SK-N-SH (cell line): ENCODE data around the gene DEPDC5. TPM values are rescaled to one million over a fixed set of nuclear protein-coding genes. Genes with fewer than 3 reads are reported as not detected.
A peak's percentile ranks its signal among the peaks of the same experiment; 100 is the strongest.

ENCODE experiments used
- CTCF ChIA-PET: fragments of 300-600, 350-600 bp; formaldehyde crosslinking; extraction: SDS; loops from one replicate; lab custom pipeline; 2021; lab: Yijun Ruan, JAX
- POLR2A ChIA-PET: fragments of 350-600 bp; sonication (Branson Sonifier 250); formaldehyde crosslinking; extraction: SDS; loops from one replicate; lab custom pipeline; 2020; ENCODE audit warnings: antibody characterized with exemption, inconsistent platforms; lab: Yijun Ruan, JAX
- DNase-seq: peaks from one replicate; pipeline ENCODE4 v3.0.0; 2012
- H2AFZ ChIP-seq: fragments of 200-600 bp; sonication (generic); 2 replicates; pipeline ENCODE4 v1.8.1; 2016; ENCODE audit warnings: antibody characterized with exemption, mild to moderate bottlenecking, low read depth
- H3F3A ChIP-seq: fragments of 200-600 bp; sonication (generic); replicated peaks from 2 replicates; pipeline ENCODE3; 2016; ENCODE audit warnings: antibody characterized with exemption, mild to moderate bottlenecking; ENCODE audit not compliant: insufficient read depth
- H3K27ac ChIP-seq, 2 experiments: fragments of 200-500 bp in 1 of 2; fragments of 200-600 bp in 1 of 2; sonication (Bioruptor generic) in 1 of 2; sonication (generic), shearing (Covaris generic) in 1 of 2; 2 replicates each; pipeline versions ENCODE4 v1.5.1 to v1.6.1; 2014 to 2016; ENCODE audit warnings: low read depth in 2 of 2, inconsistent platforms in 1 of 2, low read length in 1 of 2, mild to moderate bottlenecking in 1 of 2, mixed read lengths in 1 of 2
- H3K27me3 ChIP-seq: fragments of 200-600 bp; sonication (generic), shearing (Covaris generic); 2 replicates; pipeline ENCODE4 v1.6.1; 2016; ENCODE audit warnings: mixed run types; ENCODE audit not compliant: insufficient read depth
- H3K36me3 ChIP-seq, 2 experiments: fragments of 200-500 bp in 1 of 2; fragments of 200-600 bp in 1 of 2; sonication (Bioruptor generic) in 1 of 2; sonication (generic) in 1 of 2; replicated peaks in 1 of 2; 2 replicates each; pipeline versions ENCODE3 to v1.5.1; 2014 to 2016; ENCODE audit warnings: low read length in 1 of 2, mild to moderate bottlenecking in 1 of 2; ENCODE audit not compliant: insufficient read depth in 2 of 2, control insufficient read depth in 1 of 2
- H3K4me1 ChIP-seq, 2 experiments: fragments of 200-500 bp in 1 of 2; fragments of 200-600 bp in 1 of 2; sonication (Bioruptor generic) in 1 of 2; sonication (generic), shearing (Covaris generic) in 1 of 2; 2 replicates each; pipeline versions ENCODE4 v1.5.1 to v1.6.1; 2014 to 2016; ENCODE audit warnings: low read depth in 1 of 2, low read length in 1 of 2, mixed run types in 1 of 2; ENCODE audit not compliant: insufficient read depth in 2 of 2, control insufficient read depth in 1 of 2
- H3K4me2 ChIP-seq: fragments of 200-600 bp; sonication (generic), shearing (Covaris generic); 2 replicates; pipeline ENCODE4 v1.6.1; 2017; ENCODE audit warnings: mixed run types
- H3K4me3 ChIP-seq, 2 experiments: fragments of 200-500 bp in 1 of 2; fragments of 200-600 bp in 1 of 2; sonication (Bioruptor generic) in 1 of 2; sonication (generic), shearing (Covaris generic) in 1 of 2; 2 replicates each; pipeline versions ENCODE4 v1.5.1 to v1.8.1; 2014 to 2016; ENCODE audit warnings: low read depth in 2 of 2, inconsistent platforms in 1 of 2, low read length in 1 of 2, mild to moderate bottlenecking in 1 of 2, mixed read lengths in 1 of 2, moderate library complexity in 1 of 2
- H3K79me2 ChIP-seq: fragments of 200-600 bp; sonication (generic); 2 replicates; pipeline ENCODE4 v1.8.1; 2017; ENCODE audit warnings: mild to moderate bottlenecking; ENCODE audit not compliant: insufficient read depth
- H3K9ac ChIP-seq: fragments of 200-600 bp; sonication (generic); 2 replicates; pipeline ENCODE4 v1.6.1; 2017; ENCODE audit warnings: mixed run types
- H3K9me2 ChIP-seq: fragments of 200-600 bp; sonication (generic); 2 replicates; pipeline ENCODE4 v1.6.1; 2017; ENCODE audit warnings: mixed run types
- H3K9me3 ChIP-seq: fragments of 200-600 bp; sonication (generic); 2 replicates; pipeline ENCODE4 v1.6.1; 2017; ENCODE audit warnings: mixed run types, mild to moderate bottlenecking, moderate library complexity
- H4K20me1 ChIP-seq: fragments of 200-600 bp; sonication (generic); 2 replicates; pipeline ENCODE4 v1.6.1; 2017; ENCODE audit warnings: mild to moderate bottlenecking, mixed run types; ENCODE audit not compliant: insufficient read depth
- CHD2 ChIP-seq: fragments of 150-350 bp; IDR thresholded peaks from 2 replicates; pipeline ENCODE4 v1.6.1; 2018; ENCODE audit warnings: low read length; ENCODE audit not compliant: partially characterized antibody
- EP300 ChIP-seq, 2 experiments: IDR thresholded peaks; 2 replicates each; pipeline versions ENCODE4 v1.4.0 to v1.6.1; 2012; ENCODE audit warnings: borderline replicate concordance in 1 of 2, low read depth in 1 of 2, low read length in 1 of 2
- FOSL2 ChIP-seq: IDR thresholded peaks from 2 replicates; pipeline ENCODE4 v1.4.0; 2012; ENCODE audit warnings: low read depth, mild to moderate bottlenecking, moderate library complexity, borderline replicate concordance
- FOXJ3 ChIP-seq: sonication (generic); formaldehyde crosslinking; IDR thresholded peaks from 2 replicates; pipeline ENCODE4 v1.5.1; 2020; ENCODE audit warnings: mild to moderate bottlenecking, missing genetic modification reagents
- GABPA ChIP-seq: IDR thresholded peaks from 2 replicates; pipeline ENCODE4 v1.4.0; 2012; ENCODE audit warnings: low read depth, mild to moderate bottlenecking
- JUND ChIP-seq: IDR thresholded peaks from 2 replicates; pipeline ENCODE4 v1.4.0; 2012
- MXI1 ChIP-seq: IDR thresholded peaks from 2 replicates; pipeline ENCODE4 v1.6.1; 2012; ENCODE audit warnings: mild to moderate bottlenecking, low read depth, low read length, improper control_type of control experiment
- NFIC ChIP-seq: IDR thresholded peaks from 2 replicates; pipeline ENCODE4 v1.4.0; 2012; ENCODE audit warnings: borderline replicate concordance
- NRF1 ChIP-seq: IDR thresholded peaks from 2 replicates; pipeline ENCODE4 v1.6.1; 2012; ENCODE audit warnings: low read depth, mild to moderate bottlenecking, low read length
- POLR2AphosphoS5 ChIP-seq: IDR thresholded peaks from 2 replicates; pipeline ENCODE4 v1.6.1; 2012; ENCODE audit warnings: low read depth, low read length
- RCOR1 ChIP-seq: fragments of 150-350 bp; IDR thresholded peaks from 2 replicates; pipeline ENCODE4 v1.6.1; 2017; ENCODE audit warnings: antibody characterized with exemption, low read length
- RFX5 ChIP-seq: IDR thresholded peaks from 2 replicates; pipeline ENCODE4 v1.6.1; 2012; ENCODE audit warnings: mild to moderate bottlenecking, improper control_type of control experiment, low read length
- SIN3A ChIP-seq: IDR thresholded peaks from 2 replicates; pipeline ENCODE4 v1.6.1; 2012; ENCODE audit warnings: low read depth, mild to moderate bottlenecking, low read length, moderate library complexity, borderline replicate concordance
- SMC3 ChIP-seq: IDR thresholded peaks from 2 replicates; pipeline ENCODE4 v1.6.1; 2012; ENCODE audit warnings: low read depth, low read length, improper control_type of control experiment
- TCF12 ChIP-seq: IDR thresholded peaks from 2 replicates; pipeline ENCODE4 v1.4.0; 2012
- YY1 ChIP-seq: IDR thresholded peaks from 2 replicates; pipeline ENCODE4 v1.4.0; 2012; ENCODE audit warnings: low read depth, mild to moderate bottlenecking
- WGBS: methylation state at CpG from one replicate; pipeline ENCODE4 v1.1.6; 2017; ENCODE audit warnings: low lambda C conversion rate; 5-methylcytosine and 5-hydroxymethylcytosine counted together
- polyA plus RNA-seq, 3 experiments: library from polyadenylated mRNA; depleted of rRNA; stranded (reverse); fragments of >200 nt; gene quantifications; 2 replicates each; pipeline ENCODE4 v1.2.3, GENCODE V29; 2012
- TF ChIP-seq, protein P1 (sequence below): fragments of 200-600 bp; sonication (generic); IDR thresholded peaks from 2 replicates; pipeline ENCODE4 v1.6.1; 2017; ENCODE audit warnings: antibody characterized with exemption, mild to moderate bottlenecking, moderate library complexity
- TF ChIP-seq, protein P2 (sequence below): fragments of 150-350 bp; IDR thresholded peaks from 2 replicates; pipeline ENCODE4 v1.6.1; 2016; ENCODE audit warnings: mild to moderate bottlenecking, low read depth, low read length
- TF ChIP-seq, protein P3 (sequence below): IDR thresholded peaks from 2 replicates; pipeline ENCODE4 v1.4.0; 2012; ENCODE audit warnings: low read depth
- TF ChIP-seq, protein P4 (sequence below): IDR thresholded peaks from 2 replicates; pipeline ENCODE4; 2012

The DEPDC5 gene
- polyA plus RNA-seq, 1 of the 3 experiments (the other 2 are of a cell fraction): 7.8 TPM

DNA sequence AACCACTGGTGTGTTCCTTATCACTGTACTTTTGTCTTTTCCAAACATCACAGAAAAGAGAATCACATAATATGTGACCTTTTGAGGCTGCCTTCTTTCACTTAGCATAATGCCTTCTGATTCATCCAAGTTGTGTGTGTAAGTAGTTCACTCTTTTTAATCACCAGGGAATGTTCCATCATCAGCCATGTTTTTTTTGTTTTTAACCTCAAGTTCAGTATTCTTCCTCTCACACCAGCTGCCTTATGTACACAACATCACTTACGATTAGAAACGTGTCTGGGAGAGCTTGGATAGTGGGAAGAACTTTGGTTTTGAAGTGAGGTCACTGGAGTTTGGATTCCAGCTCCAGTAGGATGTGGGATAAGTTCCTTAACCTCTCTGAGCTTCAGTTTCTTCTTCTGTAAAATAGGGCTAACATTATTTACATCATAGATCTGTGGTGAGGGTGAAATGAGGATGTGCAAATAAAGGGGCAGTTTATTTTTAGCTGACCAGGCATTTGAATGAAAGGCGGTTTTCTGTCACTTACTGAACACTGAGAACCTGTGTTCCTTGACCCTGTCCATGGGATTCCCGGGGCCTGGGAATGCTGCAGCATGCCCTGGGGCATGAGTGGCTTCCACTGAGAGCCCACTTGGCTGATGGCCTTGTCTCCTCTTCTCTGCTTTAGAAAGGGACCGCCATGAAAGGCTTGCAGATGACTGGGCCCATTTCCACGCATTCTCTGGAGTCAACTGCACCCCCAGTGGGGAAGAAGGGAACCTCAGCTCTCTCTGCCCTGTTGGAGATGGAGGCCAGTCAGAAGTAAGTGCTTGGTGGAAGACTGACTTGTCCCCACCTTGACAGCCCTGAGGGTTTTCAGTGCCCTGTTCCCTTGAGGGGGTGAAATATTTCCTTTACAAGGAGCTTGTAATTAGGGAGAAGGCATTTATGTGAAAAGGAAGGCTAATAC, 92.6 kb downstream of the DEPDC5 start:
- Histone ChIP-seq H3K9me2 (no peaks in the 10 kb centered on the region), H3K79me2 (no peaks in the 10 kb centered on the region), H3K27ac (no peak overlapping the region), H2AFZ (no peak overlapping the region), H3K36me3 (peaks cover 30 to 31% of the 10 kb centered on the region in 2 experiments), H3K4me2 (no peak overlapping the region), H3K27me3 (no peaks in the 10 kb centered on the region), H3K4me1 (no peaks in the 10 kb centered on the region), H3K9ac (no peak overlapping the region), H3K4me3 (no peak overlapping the region), H4K20me1 (no peaks in the 10 kb centered on the region), H3F3A (no peaks in the 10 kb centered on the region), H3K9me3 (no peaks in the 10 kb centered on the region)
- TF ChIP-seq RCOR1 (no peak), FOXJ3 (CRISPR knock-in tag) (no peak), SMC3 (no peak), RFX5 (no peak), EP300 (IDR thresholded peaks at IDR 0.05; ENCODE audit: borderline replicate concordance in 1 of 2, low read depth in 1 of 2, low read length in 1 of 2) (no peak), GABPA (no peak)
- TF ChIP-seq, protein P1, sequence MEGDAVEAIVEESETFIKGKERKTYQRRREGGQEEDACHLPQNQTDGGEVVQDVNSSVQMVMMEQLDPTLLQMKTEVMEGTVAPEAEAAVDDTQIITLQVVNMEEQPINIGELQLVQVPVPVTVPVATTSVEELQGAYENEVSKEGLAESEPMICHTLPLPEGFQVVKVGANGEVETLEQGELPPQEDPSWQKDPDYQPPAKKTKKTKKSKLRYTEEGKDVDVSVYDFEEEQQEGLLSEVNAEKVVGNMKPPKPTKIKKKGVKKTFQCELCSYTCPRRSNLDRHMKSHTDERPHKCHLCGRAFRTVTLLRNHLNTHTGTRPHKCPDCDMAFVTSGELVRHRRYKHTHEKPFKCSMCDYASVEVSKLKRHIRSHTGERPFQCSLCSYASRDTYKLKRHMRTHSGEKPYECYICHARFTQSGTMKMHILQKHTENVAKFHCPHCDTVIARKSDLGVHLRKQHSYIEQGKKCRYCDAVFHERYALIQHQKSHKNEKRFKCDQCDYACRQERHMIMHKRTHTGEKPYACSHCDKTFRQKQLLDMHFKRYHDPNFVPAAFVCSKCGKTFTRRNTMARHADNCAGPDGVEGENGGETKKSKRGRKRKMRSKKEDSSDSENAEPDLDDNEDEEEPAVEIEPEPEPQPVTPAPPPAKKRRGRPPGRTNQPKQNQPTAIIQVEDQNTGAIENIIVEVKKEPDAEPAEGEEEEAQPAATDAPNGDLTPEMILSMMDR: peak; percentile 45
- ChIA-PET CTCF (interaction anchor here (1.0 to 1.4 kb wide), 5 partner anchors 10 to 185 kb away, joined by 3 to 7 read pairs (median 3); partner anchors contain the start of gene PISD), POLR2A (interaction anchor here (0.5 kb wide), 1 partner anchor 27 kb away, joined by 3 read pairs; no protein-coding TSS in a partner anchor)
- 87% methylated on average over 5 of the region's 6 CpGs for WGBS
- DNase-seq: peak; percentile 25

DNA sequence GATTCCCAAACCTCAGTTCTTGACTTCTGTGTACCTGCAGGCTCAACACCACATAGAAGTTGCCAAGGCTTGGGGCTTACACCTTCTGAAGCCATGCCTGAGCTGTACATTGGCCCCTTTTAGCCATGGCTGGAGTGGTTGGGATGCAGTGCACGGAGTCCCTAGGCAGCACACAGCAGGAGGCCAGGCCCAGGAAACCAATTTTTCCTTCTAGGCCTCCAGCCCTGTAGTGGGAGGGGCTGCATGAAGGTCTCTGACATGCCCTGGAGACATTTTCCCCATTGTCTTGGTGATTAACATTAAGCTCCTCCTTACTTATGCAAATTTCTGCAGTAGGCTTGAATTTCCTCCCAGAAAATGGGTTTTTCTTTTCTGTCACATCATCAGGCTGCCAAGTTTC, 94.6 kb downstream of the DEPDC5 start:
- CTCF ChIA-PET: interaction anchor here (1.2 kb wide), 1 partner anchor 122 kb away, joined by 3 read pairs; no protein-coding TSS in a partner anchor
- POLR2A ChIA-PET: no interaction called here
- Histone ChIP-seq H3K9me3 (no peaks in the 10 kb centered on the region), H3K27ac (no peak overlapping the region), H2AFZ (no peak overlapping the region), H3K9me2 (no peaks in the 10 kb centered on the region), H3K4me3 (no peak overlapping the region), H3K4me1 (no peaks in the 10 kb centered on the region), H3F3A (no peaks in the 10 kb centered on the region), H3K36me3 (peaks cover 30% of the 10 kb centered on the region in 2 experiments), H3K9ac (no peak overlapping the region), H4K20me1 (no peaks in the 10 kb centered on the region), H3K79me2 (no peaks in the 10 kb centered on the region), H3K27me3 (no peaks in the 10 kb centered on the region), H3K4me2 (no peak overlapping the region)
- DNase-seq: no peak
- WGBS: 86% methylated on average over 1 of the region's 1 CpG
- TF ChIP-seq YY1: no peak
- no peak for TF ChIP-seq FOSL2
- TF ChIP-seq, protein P2, sequence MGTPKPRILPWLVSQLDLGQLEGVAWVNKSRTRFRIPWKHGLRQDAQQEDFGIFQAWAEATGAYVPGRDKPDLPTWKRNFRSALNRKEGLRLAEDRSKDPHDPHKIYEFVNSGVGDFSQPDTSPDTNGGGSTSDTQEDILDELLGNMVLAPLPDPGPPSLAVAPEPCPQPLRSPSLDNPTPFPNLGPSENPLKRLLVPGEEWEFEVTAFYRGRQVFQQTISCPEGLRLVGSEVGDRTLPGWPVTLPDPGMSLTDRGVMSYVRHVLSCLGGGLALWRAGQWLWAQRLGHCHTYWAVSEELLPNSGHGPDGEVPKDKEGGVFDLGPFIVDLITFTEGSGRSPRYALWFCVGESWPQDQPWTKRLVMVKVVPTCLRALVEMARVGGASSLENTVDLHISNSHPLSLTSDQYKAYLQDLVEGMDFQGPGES: no peak
- no peak for TF ChIP-seq MXI1
- no peak for TF ChIP-seq TCF12
- no peak for TF ChIP-seq CHD2
- TF ChIP-seq SIN3A: no peak
- TF ChIP-seq POLR2AphosphoS5: no peak
- TF ChIP-seq, protein P3, sequence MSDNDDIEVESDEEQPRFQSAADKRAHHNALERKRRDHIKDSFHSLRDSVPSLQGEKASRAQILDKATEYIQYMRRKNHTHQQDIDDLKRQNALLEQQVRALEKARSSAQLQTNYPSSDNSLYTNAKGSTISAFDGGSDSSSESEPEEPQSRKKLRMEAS: no peak
- TF ChIP-seq, protein P4, sequence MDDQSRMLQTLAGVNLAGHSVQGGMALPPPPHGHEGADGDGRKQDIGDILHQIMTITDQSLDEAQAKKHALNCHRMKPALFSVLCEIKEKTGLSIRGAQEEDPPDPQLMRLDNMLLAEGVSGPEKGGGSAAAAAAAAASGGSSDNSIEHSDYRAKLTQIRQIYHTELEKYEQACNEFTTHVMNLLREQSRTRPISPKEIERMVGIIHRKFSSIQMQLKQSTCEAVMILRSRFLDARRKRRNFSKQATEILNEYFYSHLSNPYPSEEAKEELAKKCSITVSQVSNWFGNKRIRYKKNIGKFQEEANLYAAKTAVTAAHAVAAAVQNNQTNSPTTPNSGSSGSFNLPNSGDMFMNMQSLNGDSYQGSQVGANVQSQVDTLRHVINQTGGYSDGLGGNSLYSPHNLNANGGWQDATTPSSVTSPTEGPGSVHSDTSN: no peak
- no peak for TF ChIP-seq NFIC
- no peak for TF ChIP-seq NRF1
- no peak for TF ChIP-seq FOXJ3 (CRISPR knock-in tag)
- no peak for TF ChIP-seq JUND
- TF ChIP-seq, protein P1: no peak
